MCF 10A (cell line): ENCODE data around the gene SLC51A. TPM values are rescaled to one million over a fixed set of nuclear protein-coding genes. Genes with fewer than 3 reads are reported as not detected.
"Not testable (repeated sequence)": the region's sequence is repeated elsewhere in the genome, so short reads cannot be mapped to it uniquely, and the experiment has no call there.

Experiments used
- BruUV-seq: library from RNA; stranded (reverse); fragments of 400-500 nt; replicated peaks from 2 replicates; lab custom pipeline; 2021; lab: Mats Ljungman, UMichigan
- CTCF ChIA-PET: fragments of 300-600 bp; sonication (Branson Sonifier 250); formaldehyde crosslinking; extraction: SDS; loops from one replicate; lab custom pipeline; 2021; ENCODE audit warnings: antibody characterized with exemption, inconsistent platforms; lab: Yijun Ruan, JAX
- POLR2A ChIA-PET: fragments of 300-600, 350-650 bp; sonication (Branson Sonifier 250); formaldehyde crosslinking; extraction: SDS; loops from one replicate; lab custom pipeline; 2020; ENCODE audit warnings: antibody characterized with exemption, inconsistent platforms; lab: Yijun Ruan, JAX
- DNase-seq: peaks from one replicate; pipeline ENCODE4 v3.0.0-alpha.2; 2018; ENCODE audit not compliant: unreplicated experiment
- H3K27ac Mint-ChIP-seq: one replicate; pipeline ENCODE4 v1.8.0; 2022; ENCODE audit warnings: mild to moderate bottlenecking, low read depth, mixed read lengths; ENCODE audit not compliant: unreplicated experiment
- H3K27me3 Mint-ChIP-seq: one replicate; pipeline ENCODE4 v1.8.0; 2022; ENCODE audit warnings: mixed read lengths; ENCODE audit not compliant: insufficient read depth, unreplicated experiment
- H3K36me3 Mint-ChIP-seq: one replicate; pipeline ENCODE4 v1.8.0; 2022; ENCODE audit warnings: mild to moderate bottlenecking, moderate library complexity, mixed read lengths; ENCODE audit not compliant: insufficient read depth, unreplicated experiment
- H3K4me1 Mint-ChIP-seq: one replicate; pipeline ENCODE4 v1.8.0; 2022; ENCODE audit warnings: mixed read lengths; ENCODE audit not compliant: insufficient read depth, unreplicated experiment
- H3K4me3 Mint-ChIP-seq: one replicate; pipeline ENCODE4 v1.8.0; 2022; ENCODE audit warnings: mild to moderate bottlenecking, moderate library complexity, mixed read lengths; ENCODE audit not compliant: unreplicated experiment
- H3K9me3 Mint-ChIP-seq: one replicate; pipeline ENCODE4 v1.8.0; 2022; ENCODE audit warnings: mixed read lengths; ENCODE audit not compliant: unreplicated experiment
- CTCF ChIP-seq: fragments of 200-600 bp; IDR thresholded peaks from one replicate; pipeline ENCODE4 v1.8.0; 2022; ENCODE audit warnings: antibody characterized with exemption, mild to moderate bottlenecking; ENCODE audit not compliant: unreplicated experiment
- intact Hi-C: fragments of 100-400 bp; cut with micrococcal nuclease; formaldehyde crosslinking; loops from 2 replicates; pipeline ENCODE4 v1.14.1; 2022
- total RNA-seq: library from RNA; stranded (reverse); gene quantifications from 2 replicates; pipeline ENCODE4 v1.2.3, GENCODE V29; 2022

Gene SLC51A
- total RNA-seq, 1 experiment from 2014 or later = not detected

- Mint-ChIP-seq H3K4me1 (no peaks in the 10 kb centered on the region), H3K9me3 (no peaks in the 10 kb centered on the region), H3K27ac (no peak overlapping the region), H3K4me3 (no peak overlapping the region), H3K27me3 (no peaks in the 10 kb centered on the region), H3K36me3 (peaks cover 58% of the 10 kb centered on the region)
- ChIA-PET POLR2A (interaction anchor here (0.6 kb wide), 1 partner anchor 327 kb away, joined by 3 read pairs; no protein-coding TSS in a partner anchor), CTCF (interaction anchor here (0.6 to 2.2 kb wide), 3 partner anchors 12 to 167 kb away, joined by 3 to 6 read pairs (median 5); no protein-coding TSS in a partner anchor)
- no TSS peak for BruUV-seq
- TF ChIP-seq CTCF = no peak
- no peak for DNase-seq
- intact Hi-C loops = no loop called here
These were observed 24.1 kb downstream of the SLC51A start for GRCh38 chr3:196240424-196240823.

GRCh38 chr3:196241704-196242103 is 25.4 kb downstream of the SLC51A start:
- POLR2A ChIA-PET = no interaction called here
- Mint-ChIP-seq H3K36me3 (peaks cover 63% of the 10 kb centered on the region), H3K9me3 (no peaks in the 10 kb centered on the region), H3K4me3 (no peak overlapping the region), H3K27me3 (no peaks in the 10 kb centered on the region), H3K27ac (no peak overlapping the region), H3K4me1 (no peaks in the 10 kb centered on the region)
- no peak for DNase-seq
- intact Hi-C loops = no loop called here
- no peak for TF ChIP-seq CTCF
- CTCF ChIA-PET = interaction anchor here (0.8 to 2.2 kb wide), 3 partner anchors 12 to 244 kb away, joined by 3 to 6 read pairs (median 4); no protein-coding TSS in a partner anchor
- no TSS peak for BruUV-seq

GRCh38 chr3:196244166-196244565 is 27.8 kb downstream of the SLC51A start:
- H3K9me3 Mint-ChIP-seq, H3K4me3 Mint-ChIP-seq, intact Hi-C loops, POLR2A ChIA-PET, DNase-seq, H3K27ac Mint-ChIP-seq, BruUV-seq, H3K27me3 Mint-ChIP-seq, H3K4me1 Mint-ChIP-seq: not testable (repeated sequence)
- CTCF ChIA-PET = interaction anchor here (1.3 kb wide), 1 partner anchor 155 kb away, joined by 4 read pairs; no protein-coding TSS in a partner anchor
- peaks cover 57% of the 10 kb centered on the region for H3K36me3 Mint-ChIP-seq

- no TSS peak for BruUV-seq
- CTCF ChIA-PET = interaction anchor here (0.5 to 0.6 kb wide), 2 partner anchors 280 to 438 kb away, joined by 3 to 4 read pairs; no protein-coding TSS in a partner anchor
These were observed 30.4 kb downstream of the SLC51A start for GRCh38 chr3:196246612-196247308.

More at GRCh38 chr3:196246612-196247308, 30.4 kb downstream of the SLC51A start:
- intact Hi-C loops = no loop called here
- Mint-ChIP-seq H3K27ac (no peak overlapping the region), H3K27me3 (no peaks in the 10 kb centered on the region), H3K9me3 (no peaks in the 10 kb centered on the region), H3K36me3 (peaks cover 40% of the 10 kb centered on the region), H3K4me3 (no peak overlapping the region), H3K4me1 (no peaks in the 10 kb centered on the region)
- POLR2A ChIA-PET = no interaction called here
- peak; percentile 85 for DNase-seq
- no peak for TF ChIP-seq CTCF
